22Rv1 (cell line): ENCODE results near the gene TOP3A.

Experiments used
- ZFX ChIP-seq: fragments of 450-650 bp; IDR thresholded peaks from 2 replicates; pipeline ENCODE4 v1.6.1; 2017; ENCODE audit warnings: antibody characterized with exemption, borderline replicate concordance
- TF ChIP-seq, protein P1 (sequence below): fragments of 450-650 bp; IDR thresholded peaks from 2 replicates; pipeline ENCODE4 v1.5.1; 2017; ENCODE audit warnings: mild to moderate bottlenecking

DNA sequence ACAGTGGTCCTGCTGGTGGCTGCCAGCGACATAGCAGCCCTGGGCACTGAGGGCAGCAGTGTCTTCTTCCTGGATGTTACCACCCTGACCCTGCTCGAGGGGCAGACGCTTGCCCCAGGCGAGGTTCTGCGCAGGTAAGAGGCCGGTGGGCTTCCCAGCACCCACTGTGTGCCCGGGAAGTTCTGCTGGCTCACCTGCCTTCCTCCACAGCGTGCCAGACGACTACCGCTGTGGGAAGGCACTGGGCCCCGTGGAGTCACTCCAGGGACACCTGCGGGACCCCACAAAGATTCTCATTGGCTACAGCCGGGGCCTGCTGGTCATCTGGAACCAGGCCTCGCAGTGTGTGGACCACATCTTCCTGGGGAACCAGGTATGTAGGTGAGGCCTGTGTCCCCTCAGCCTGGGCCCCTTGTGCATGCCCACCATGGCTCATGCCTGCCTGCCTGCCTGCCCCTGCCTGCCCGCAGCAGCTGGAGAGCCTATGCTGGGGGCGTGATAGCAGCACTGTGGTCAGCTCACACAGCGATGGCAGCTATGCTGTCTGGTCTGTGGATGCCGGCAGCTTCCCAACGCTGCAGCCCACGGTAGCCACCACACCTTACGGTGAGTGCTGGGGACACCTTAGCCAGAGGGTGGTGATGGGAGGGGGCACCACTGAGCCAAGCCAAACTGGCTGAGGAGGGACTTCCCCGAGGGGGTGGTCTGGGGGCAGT, 80.8 kb downstream of the TOP3A start:
- TF ChIP-seq, protein P1, sequence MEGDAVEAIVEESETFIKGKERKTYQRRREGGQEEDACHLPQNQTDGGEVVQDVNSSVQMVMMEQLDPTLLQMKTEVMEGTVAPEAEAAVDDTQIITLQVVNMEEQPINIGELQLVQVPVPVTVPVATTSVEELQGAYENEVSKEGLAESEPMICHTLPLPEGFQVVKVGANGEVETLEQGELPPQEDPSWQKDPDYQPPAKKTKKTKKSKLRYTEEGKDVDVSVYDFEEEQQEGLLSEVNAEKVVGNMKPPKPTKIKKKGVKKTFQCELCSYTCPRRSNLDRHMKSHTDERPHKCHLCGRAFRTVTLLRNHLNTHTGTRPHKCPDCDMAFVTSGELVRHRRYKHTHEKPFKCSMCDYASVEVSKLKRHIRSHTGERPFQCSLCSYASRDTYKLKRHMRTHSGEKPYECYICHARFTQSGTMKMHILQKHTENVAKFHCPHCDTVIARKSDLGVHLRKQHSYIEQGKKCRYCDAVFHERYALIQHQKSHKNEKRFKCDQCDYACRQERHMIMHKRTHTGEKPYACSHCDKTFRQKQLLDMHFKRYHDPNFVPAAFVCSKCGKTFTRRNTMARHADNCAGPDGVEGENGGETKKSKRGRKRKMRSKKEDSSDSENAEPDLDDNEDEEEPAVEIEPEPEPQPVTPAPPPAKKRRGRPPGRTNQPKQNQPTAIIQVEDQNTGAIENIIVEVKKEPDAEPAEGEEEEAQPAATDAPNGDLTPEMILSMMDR, result no peak
- no peak for TF ChIP-seq ZFX
